ENCODE results near the gene SLC4A9.

SLC4A9 gene

DNA sequence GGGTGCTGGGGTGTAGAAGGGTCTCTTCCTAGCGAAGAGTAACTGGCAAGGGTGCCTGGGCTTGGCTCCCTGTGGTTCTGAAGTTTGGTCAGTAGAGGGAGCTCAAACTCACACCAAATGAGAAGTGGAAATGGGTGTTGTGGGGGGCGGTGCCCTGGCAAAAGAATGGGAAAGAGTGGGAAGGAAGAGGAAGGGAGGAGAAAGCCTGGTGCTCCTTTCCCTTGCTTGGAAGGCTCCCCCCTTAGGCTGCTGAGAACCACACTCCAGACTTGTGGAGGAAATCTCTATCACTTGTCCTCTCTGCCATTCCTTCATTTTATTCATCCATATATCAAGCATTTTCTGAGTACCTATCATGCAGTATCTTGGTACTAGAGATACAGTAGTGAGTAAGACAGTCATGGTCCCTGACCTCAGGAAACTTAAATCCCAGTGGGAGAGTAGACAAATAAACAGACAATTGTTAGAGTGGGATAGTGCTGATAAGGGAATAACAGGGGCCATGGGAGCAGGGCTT, 13.0 kb downstream of the SLC4A9 start (continued):
- no peak for TF ChIP-seq ZEB2 (tag by site-specific recombination; IDR thresholded peaks at IDR 0.05)
- TF ChIP-seq GLIS2 (tag by site-specific recombination; IDR thresholded peaks at IDR 0.05), result no peak
- TF ChIP-seq ZNF514 (tag by site-specific recombination; IDR thresholded peaks at IDR 0.05), result no peak

DNA sequence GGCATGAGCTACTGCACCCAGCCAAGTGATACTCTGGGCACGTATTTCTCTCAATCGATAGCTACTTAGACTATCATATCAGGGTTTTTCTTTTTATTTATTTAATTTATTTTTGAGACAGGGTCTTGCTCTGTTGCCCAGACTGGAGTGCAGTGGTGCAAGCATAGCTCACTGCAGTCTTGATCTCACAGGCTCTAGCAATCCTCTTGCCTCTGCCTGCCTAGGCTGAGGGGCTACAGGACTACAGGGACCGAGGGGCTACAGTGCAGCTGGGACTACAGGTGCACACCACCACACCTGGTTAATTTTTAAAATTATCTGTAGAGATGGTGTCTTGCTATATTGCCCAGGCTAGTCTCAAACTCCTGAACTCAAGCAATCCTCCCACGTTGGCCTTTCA, 21.4 kb downstream of the SLC4A9 start:
- POLR2A ChIA-PET, result no interaction called here
- Histone ChIP-seq H3K4me3 (ENCODE audit: low read depth, low read length) (no peak overlapping the region), H3K36me3 (ENCODE audit: control insufficient read depth in 2 of 2, insufficient read depth in 1 of 2, low read length in 2 of 2) (no peaks in the 10 kb centered on the region), H3K4me1 (ENCODE audit: control insufficient read depth, insufficient read depth, low read length) (no peaks in the 10 kb centered on the region), H3K27ac (ENCODE audit: extremely low read depth, low read depth, low read length) (no peak overlapping the region), H3K9me3 (ENCODE audit: control insufficient read depth, insufficient read depth, low read depth, low read length) (no peaks in the 10 kb centered on the region)
- CTCF ChIA-PET, result interaction anchor here (1.0 to 1.6 kb wide), 2 partner anchors 9 to 29 kb away, joined by 3 to 11 read pairs; no protein-coding TSS in a partner anchor
- TF ChIP-seq ZNF121 (tag by site-specific recombination; IDR thresholded peaks at IDR 0.05) (0 out of 2 replicates have a peak, but pooled peaks have one; percentile 35), ZNF629 (tag by site-specific recombination; IDR thresholded peaks at IDR 0.05) (no peak)

- H3K36me3 ChIP-seq (ENCODE audit: control insufficient read depth in 2 of 2, insufficient read depth in 1 of 2, low read length in 2 of 2), result no peaks in the 10 kb centered on the region
- TF ChIP-seq ZNF121 (tag by site-specific recombination; IDR thresholded peaks at IDR 0.05), result no peak
- no peak for TF ChIP-seq ZNF596 (tag by site-specific recombination; IDR thresholded peaks at IDR 0.05)
- no peak for TF ChIP-seq ZBTB17 (tag by site-specific recombination; IDR thresholded peaks at IDR 0.05)
- no peak for TF ChIP-seq ZNF510 (tag by site-specific recombination; IDR thresholded peaks at IDR 0.05; ENCODE audit: insufficient replicate concordance)
- no peak for TF ChIP-seq ZNF37A (tag by site-specific recombination; IDR thresholded peaks at IDR 0.05)
- no peak for TF ChIP-seq ZNF664 (tag by site-specific recombination; IDR thresholded peaks at IDR 0.05)
- no peak for TF ChIP-seq ZNF174 (tag by site-specific recombination; IDR thresholded peaks at IDR 0.05)
- no peak for TF ChIP-seq ZNF776 (tag by site-specific recombination; IDR thresholded peaks at IDR 0.05; ENCODE audit: borderline replicate concordance)
- TF ChIP-seq ZNF548 (tag by site-specific recombination; IDR thresholded peaks at IDR 0.05), result no peak
- no peak for TF ChIP-seq ZBTB8A (tag by site-specific recombination; IDR thresholded peaks at IDR 0.05)
- TF ChIP-seq ZNF624 (tag by site-specific recombination; IDR thresholded peaks at IDR 0.05), result no peak
- TF ChIP-seq KLF16 (tag by site-specific recombination; IDR thresholded peaks at IDR 0.05), result no peak
- no peak for TF ChIP-seq ZNF561 (tag by site-specific recombination; IDR thresholded peaks at IDR 0.05; ENCODE audit: borderline replicate concordance)
- no peak for TF ChIP-seq ZSCAN30 (tag by site-specific recombination; IDR thresholded peaks at IDR 0.05)
- TF ChIP-seq, protein P1, sequence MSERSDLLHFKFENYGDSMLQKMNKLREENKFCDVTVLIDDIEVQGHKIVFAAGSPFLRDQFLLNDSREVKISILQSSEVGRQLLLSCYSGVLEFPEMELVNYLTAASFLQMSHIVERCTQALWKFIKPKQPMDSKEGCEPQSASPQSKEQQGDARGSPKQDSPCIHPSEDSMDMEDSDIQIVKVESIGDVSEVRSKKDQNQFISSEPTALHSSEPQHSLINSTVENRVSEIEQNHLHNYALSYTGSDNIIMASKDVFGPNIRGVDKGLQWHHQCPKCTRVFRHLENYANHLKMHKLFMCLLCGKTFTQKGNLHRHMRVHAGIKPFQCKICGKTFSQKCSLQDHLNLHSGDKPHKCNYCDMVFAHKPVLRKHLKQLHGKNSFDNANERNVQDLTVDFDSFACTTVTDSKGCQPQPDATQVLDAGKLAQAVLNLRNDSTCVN (tag by site-specific recombination; optimal IDR thresholded peaks at IDR 0.05), result no peak
- H3K27ac ChIP-seq (ENCODE audit: extremely low read depth, low read depth, low read length), result no peak overlapping the region
- no peak overlapping the region for H3K4me3 ChIP-seq (ENCODE audit: low read depth, low read length)
- POLR2A ChIA-PET, result no interaction called here
- H3K9me3 ChIP-seq (ENCODE audit: control insufficient read depth, insufficient read depth, low read depth, low read length), result no peaks in the 10 kb centered on the region
- H3K4me1 ChIP-seq (ENCODE audit: control insufficient read depth, insufficient read depth, low read length), result no peaks in the 10 kb centered on the region
- CTCF ChIA-PET, result interaction anchor here (1.0 to 1.6 kb wide), 3 partner anchors 9 to 30 kb away, joined by 3 to 11 read pairs (median 3); no protein-coding TSS in a partner anchor
These were observed 22.0 kb downstream of the SLC4A9 start for GRCh38 chr5:140381972-140382371.

DNA sequence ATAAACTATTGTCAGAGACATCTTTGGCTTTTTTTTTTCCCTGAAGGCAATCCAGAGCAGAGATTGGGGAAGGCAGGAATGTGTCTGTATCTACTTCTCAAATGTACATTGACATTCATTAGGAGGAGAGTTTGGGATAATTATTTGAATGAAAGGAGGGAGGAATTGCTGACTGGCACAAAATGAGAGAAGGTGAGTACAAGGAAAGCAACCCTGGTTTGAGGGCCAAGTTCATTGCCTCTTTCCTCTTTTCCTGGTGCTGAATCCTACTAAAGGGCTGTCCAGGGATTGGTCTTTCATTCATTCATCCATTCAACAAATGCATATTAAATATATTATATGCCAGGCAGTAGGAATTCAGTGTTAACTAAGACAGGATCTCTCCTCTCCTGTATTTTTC, 22.9 kb downstream of the SLC4A9 start:
- CTCF ChIA-PET, result interaction anchor here (1.2 kb wide), 1 partner anchor 17 kb away, joined by 3 read pairs; no protein-coding TSS in a partner anchor
- no peaks in the 10 kb centered on the region for H3K36me3 ChIP-seq (ENCODE audit: control insufficient read depth in 2 of 2, insufficient read depth in 1 of 2, low read length in 2 of 2)
- POLR2A ChIA-PET, result no interaction called here
- no peak overlapping the region for H3K27ac ChIP-seq (ENCODE audit: extremely low read depth, low read depth, low read length)
- no peaks in the 10 kb centered on the region for H3K9me3 ChIP-seq (ENCODE audit: control insufficient read depth, insufficient read depth, low read depth, low read length)
- no peak overlapping the region for H3K4me3 ChIP-seq (ENCODE audit: low read depth, low read length)
- no peaks in the 10 kb centered on the region for H3K4me1 ChIP-seq (ENCODE audit: control insufficient read depth, insufficient read depth, low read length)
- TF ChIP-seq, protein P2, sequence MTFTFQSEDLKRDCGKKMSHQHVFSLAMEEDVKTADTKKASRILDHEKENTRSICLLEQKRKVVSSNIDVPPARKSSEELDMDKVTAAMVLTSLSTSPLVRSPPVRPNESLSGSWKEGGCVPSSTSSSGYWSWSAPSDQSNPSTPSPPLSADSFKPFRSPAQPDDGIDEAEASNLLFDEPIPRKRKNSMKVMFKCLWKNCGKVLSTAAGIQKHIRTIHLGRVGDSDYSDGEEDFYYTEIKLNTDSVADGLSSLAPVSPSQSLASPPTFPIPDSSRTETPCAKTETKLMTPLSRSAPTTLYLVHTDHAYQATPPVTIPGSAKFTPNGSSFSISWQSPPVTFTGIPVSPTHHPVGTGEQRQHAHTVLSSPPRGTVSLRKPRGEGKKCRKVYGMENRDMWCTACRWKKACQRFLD (tag by site-specific recombination; IDR thresholded peaks at IDR 0.05), result no peak
- TF ChIP-seq ZNF645 (tag by site-specific recombination; IDR thresholded peaks at IDR 0.05), result no peak
- no peak for TF ChIP-seq ZNF561 (tag by site-specific recombination; IDR thresholded peaks at IDR 0.05; ENCODE audit: borderline replicate concordance)
- no peak for TF ChIP-seq ZNF423 (tag by site-specific recombination; IDR thresholded peaks at IDR 0.05)
- TF ChIP-seq, protein P3, sequence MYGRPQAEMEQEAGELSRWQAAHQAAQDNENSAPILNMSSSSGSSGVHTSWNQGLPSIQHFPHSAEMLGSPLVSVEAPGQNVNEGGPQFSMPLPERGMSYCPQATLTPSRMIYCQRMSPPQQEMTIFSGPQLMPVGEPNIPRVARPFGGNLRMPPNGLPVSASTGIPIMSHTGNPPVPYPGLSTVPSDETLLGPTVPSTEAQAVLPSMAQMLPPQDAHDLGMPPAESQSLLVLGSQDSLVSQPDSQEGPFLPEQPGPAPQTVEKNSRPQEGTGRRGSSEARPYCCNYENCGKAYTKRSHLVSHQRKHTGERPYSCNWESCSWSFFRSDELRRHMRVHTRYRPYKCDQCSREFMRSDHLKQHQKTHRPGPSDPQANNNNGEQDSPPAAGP (tag by site-specific recombination; IDR thresholded peaks at IDR 0.05), result no peak
- no peak for TF ChIP-seq ZFP41 (tag by site-specific recombination; IDR thresholded peaks at IDR 0.05; ENCODE audit: borderline replicate concordance)
- TF ChIP-seq CTCF (tag by site-specific recombination; IDR thresholded peaks at IDR 0.05), result no peak
